Stomach (tissue), 4 donors: ENCODE data around the gene PDZK1IP1.

Experiments
- EP300 ChIP-seq: sonication (generic); formaldehyde crosslinking; IDR thresholded peaks from one replicate; pipeline ENCODE4 v1.6.1; 2017; ENCODE audit warnings: antibody characterized with exemption
- TF ChIP-seq, protein P1 (sequence below), 7 experiments: fragments of 450-650 bp in 4 of 7; fragments of 200-600 bp in 3 of 7; sonication (generic) in 3 of 7; IDR thresholded peaks; one replicate each; pipeline ENCODE4 v1.5.1; 2016 to 2019; ENCODE audit warnings: antibody characterized with exemption in 7 of 7, control low read depth in 2 of 7, mild to moderate bottlenecking in 1 of 7

DNA sequence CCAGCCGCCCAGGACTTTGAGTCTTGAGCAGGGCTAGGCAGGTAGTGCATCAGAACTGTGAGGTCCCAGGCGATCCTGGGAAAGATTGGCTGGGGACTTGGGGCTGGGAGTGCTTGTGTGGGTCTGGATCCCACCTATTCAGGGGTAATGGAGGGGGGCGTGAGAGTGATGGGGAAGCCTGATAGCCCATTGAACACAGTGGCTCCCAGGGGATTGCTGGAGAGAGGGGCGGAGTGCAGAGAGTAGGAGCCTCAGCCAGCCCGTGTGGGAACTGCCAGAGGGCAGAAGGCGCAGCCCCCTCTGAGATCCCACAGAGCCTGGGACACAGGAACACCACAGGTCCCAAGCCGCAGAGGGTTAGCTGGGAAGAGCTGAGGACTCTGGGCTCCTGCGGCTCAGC, 19.3 kb upstream of the PDZK1IP1 start:
- TF ChIP-seq, protein P1, sequence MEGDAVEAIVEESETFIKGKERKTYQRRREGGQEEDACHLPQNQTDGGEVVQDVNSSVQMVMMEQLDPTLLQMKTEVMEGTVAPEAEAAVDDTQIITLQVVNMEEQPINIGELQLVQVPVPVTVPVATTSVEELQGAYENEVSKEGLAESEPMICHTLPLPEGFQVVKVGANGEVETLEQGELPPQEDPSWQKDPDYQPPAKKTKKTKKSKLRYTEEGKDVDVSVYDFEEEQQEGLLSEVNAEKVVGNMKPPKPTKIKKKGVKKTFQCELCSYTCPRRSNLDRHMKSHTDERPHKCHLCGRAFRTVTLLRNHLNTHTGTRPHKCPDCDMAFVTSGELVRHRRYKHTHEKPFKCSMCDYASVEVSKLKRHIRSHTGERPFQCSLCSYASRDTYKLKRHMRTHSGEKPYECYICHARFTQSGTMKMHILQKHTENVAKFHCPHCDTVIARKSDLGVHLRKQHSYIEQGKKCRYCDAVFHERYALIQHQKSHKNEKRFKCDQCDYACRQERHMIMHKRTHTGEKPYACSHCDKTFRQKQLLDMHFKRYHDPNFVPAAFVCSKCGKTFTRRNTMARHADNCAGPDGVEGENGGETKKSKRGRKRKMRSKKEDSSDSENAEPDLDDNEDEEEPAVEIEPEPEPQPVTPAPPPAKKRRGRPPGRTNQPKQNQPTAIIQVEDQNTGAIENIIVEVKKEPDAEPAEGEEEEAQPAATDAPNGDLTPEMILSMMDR (IDR thresholded peaks at IDR 0.05): no peak
- TF ChIP-seq EP300: no peak
